Nephron (organoid): ENCODE data around the gene ARMH3.

ENCODE experiments used
- H3K27ac Mint-ChIP-seq, 3 experiments: 2 replicates each; pipeline ENCODE4 v1.8.0; 2020; ENCODE audit warnings: mixed read lengths in 3 of 3, mild to moderate bottlenecking in 2 of 3, moderate library complexity in 1 of 3
- H3K27me3 Mint-ChIP-seq: 2 replicates; pipeline ENCODE4 v1.8.0; 2021; ENCODE audit warnings: low read depth, mild to moderate bottlenecking, moderate library complexity, mixed read lengths
- H3K36me3 Mint-ChIP-seq: 2 replicates; pipeline ENCODE4 v1.8.0; 2020; ENCODE audit warnings: low read depth, mixed read lengths
- H3K4me1 Mint-ChIP-seq: 2 replicates; pipeline ENCODE4 v1.8.0; 2020; ENCODE audit warnings: mixed read lengths
- H3K4me3 Mint-ChIP-seq, 3 experiments: 2 replicates each; pipeline ENCODE4 v1.8.0; 2020; ENCODE audit warnings: mild to moderate bottlenecking in 3 of 3, mixed read lengths in 3 of 3, moderate library complexity in 2 of 3
- H3K9me3 Mint-ChIP-seq: 2 replicates; pipeline ENCODE4 v1.8.0; 2020; ENCODE audit warnings: mixed read lengths
- TF ChIP-seq, protein P1 (sequence below), 3 experiments: fragments of 200-600 bp; sonication (generic); IDR thresholded peaks; one replicate each; pipeline ENCODE4 v1.5.0; 2021; ENCODE audit warnings: antibody characterized with exemption in 3 of 3; ENCODE audit not compliant: unreplicated experiment in 3 of 3

The ARMH3 gene

DNA sequence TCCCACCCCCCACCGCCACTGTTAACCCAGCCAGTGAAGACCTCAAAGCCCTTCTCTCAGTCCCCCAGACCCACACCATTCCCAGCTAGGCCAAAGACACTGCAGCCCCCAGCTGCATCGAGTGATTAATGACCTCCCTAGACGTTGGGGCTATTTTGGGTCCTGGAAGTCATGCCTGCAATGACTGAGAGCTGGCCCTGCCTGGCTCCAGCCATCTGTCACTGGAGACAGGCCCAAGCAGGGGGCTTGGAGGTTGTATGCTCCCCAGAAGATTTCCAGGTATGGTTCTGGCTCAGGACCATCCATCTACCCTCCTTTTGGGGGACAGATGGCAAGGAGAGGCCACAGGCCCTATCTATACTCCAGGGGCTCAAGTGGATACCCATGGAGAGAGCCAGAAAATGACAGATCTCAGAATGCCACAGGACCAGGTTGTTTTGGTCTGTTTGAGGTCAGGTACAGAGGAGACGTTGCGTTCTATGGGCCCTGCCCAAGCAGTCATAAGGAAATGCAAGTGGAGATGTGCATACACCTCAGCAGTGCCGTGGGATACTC, 217.5 kb downstream of the ARMH3 start:
- TF ChIP-seq, protein P1, sequence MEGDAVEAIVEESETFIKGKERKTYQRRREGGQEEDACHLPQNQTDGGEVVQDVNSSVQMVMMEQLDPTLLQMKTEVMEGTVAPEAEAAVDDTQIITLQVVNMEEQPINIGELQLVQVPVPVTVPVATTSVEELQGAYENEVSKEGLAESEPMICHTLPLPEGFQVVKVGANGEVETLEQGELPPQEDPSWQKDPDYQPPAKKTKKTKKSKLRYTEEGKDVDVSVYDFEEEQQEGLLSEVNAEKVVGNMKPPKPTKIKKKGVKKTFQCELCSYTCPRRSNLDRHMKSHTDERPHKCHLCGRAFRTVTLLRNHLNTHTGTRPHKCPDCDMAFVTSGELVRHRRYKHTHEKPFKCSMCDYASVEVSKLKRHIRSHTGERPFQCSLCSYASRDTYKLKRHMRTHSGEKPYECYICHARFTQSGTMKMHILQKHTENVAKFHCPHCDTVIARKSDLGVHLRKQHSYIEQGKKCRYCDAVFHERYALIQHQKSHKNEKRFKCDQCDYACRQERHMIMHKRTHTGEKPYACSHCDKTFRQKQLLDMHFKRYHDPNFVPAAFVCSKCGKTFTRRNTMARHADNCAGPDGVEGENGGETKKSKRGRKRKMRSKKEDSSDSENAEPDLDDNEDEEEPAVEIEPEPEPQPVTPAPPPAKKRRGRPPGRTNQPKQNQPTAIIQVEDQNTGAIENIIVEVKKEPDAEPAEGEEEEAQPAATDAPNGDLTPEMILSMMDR (IDR thresholded peaks at IDR 0.05; ENCODE audit: unreplicated experiment in 3 of 3) = no peak

DNA sequence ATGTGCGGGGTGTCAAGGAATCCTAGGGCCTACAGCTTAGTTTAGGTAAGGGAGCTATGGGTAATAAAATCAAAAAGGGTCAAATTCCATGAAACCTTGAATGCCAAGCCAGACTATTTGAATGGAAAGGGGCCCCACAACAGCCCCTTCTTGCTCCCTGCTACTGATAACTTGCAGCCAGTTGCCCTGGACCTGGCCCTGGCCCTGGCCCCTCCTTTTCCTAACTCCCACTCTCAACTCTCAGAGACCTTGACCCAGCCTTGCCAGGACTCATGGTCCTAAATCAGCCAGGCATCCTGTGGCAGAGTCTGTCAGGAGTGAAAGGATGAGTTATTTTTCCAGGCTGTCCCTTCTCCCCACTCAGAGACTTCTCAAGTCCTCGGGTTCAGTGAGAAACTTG, 218.2 kb downstream of the ARMH3 start:
- Mint-ChIP-seq H3K36me3 (no peaks in the 10 kb centered on the region), H3K9me3 (no peaks in the 10 kb centered on the region), H3K4me3 (no peak overlapping the region), H3K27ac (no peak overlapping the region), H3K4me1 (peaks cover 59% of the 10 kb centered on the region), H3K27me3 (peaks cover 38% of the 10 kb centered on the region)
- TF ChIP-seq, protein P1 (IDR thresholded peaks at IDR 0.05; ENCODE audit: unreplicated experiment in 3 of 3) = no peak

More for the DNA sequence above, 217.5 kb downstream of the ARMH3 start:
- H3K4me3 Mint-ChIP-seq = peak overlapping the region in 2 of 3 experiments; percentile 71 to 74
- peaks cover 43% of the 10 kb centered on the region for H3K27me3 Mint-ChIP-seq
- peaks cover 56% of the 10 kb centered on the region for H3K4me1 Mint-ChIP-seq
- H3K27ac Mint-ChIP-seq = no peak overlapping the region
- H3K36me3 Mint-ChIP-seq = no peaks in the 10 kb centered on the region
- H3K9me3 Mint-ChIP-seq = no peaks in the 10 kb centered on the region

DNA sequence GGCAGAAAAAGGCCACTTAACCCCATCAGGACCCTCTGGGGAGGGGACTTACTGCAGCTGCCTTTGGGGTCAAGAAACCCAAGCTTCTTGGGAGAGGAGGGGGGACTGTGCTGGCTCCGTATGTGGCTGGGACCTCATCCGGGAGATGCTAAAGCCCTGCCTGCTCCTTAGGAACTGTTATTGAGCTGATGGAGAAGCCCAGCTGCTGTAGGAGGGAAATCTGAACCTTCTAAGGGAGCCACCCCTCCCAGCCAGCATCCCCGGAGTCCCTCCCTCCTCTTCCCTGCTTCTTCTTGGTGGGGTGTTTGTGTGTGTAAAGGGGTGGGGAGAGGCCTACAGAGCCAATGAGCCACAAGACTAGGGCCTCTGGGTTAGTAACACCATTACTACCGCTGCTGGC, 220.6 kb downstream of the ARMH3 start:
- Mint-ChIP-seq H3K9me3 (no peaks in the 10 kb centered on the region), H3K4me3 (no peak overlapping the region), H3K27me3 (peaks cover 18% of the 10 kb centered on the region), H3K27ac (peak overlapping the region in 1 of 3 experiments; percentile 23), H3K4me1 (peaks cover 68% of the 10 kb centered on the region), H3K36me3 (no peaks in the 10 kb centered on the region)
- TF ChIP-seq, protein P1 (IDR thresholded peaks at IDR 0.05; ENCODE audit: unreplicated experiment in 3 of 3) = no peak

DNA sequence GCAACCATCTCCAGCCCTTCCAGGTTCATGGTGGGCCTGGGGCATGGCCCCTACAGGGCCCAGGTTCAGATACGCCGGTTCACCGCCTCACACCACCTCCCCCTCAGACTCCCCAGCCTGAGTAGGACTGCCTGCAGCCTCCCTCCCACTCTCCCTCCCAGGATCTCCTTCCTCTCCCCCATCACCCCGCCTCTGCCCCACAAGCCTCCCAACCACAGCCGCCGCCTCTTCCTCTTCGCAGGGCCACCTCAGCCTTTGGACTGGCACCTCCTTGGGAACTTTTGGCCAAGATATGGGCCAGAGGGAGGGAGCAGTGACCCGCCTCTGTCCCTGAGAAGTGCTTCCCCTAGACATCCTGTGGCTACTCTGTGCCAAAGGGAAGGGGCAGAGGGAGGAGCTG, 221.6 kb downstream of the ARMH3 start:
- Mint-ChIP-seq H3K4me3 (no peak overlapping the region), H3K27me3 (peaks cover 13% of the 10 kb centered on the region), H3K4me1 (peaks cover 68% of the 10 kb centered on the region), H3K9me3 (no peaks in the 10 kb centered on the region), H3K36me3 (no peaks in the 10 kb centered on the region), H3K27ac (no peak overlapping the region)
- TF ChIP-seq, protein P1 (IDR thresholded peaks at IDR 0.05; ENCODE audit: unreplicated experiment in 3 of 3) = no peak

DNA sequence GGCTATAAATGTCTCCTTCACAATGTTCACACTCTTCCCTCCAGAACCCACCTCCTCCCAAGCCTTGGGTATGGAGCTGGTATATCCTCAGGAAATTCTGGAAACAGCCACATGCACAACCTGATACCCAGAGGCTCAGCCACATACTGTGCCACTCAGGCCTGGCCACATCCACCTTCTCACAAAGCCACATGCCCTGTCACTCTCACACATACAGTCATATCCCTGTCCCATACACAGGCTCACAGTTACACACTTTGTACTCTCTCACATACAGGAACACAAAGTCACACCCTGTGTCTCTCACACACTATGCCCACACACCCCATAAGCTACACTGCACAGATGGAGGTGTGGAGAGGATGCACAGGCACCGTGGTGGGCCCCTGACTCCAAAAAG, 222.5 kb downstream of the ARMH3 start:
- Mint-ChIP-seq H3K27ac (peak overlapping the region; percentile 31 to 94 (median 57)), H3K27me3 (peaks cover 5% of the 10 kb centered on the region), H3K36me3 (no peaks in the 10 kb centered on the region), H3K4me3 (peak overlapping the region; percentile 45 to 51 (median 48)), H3K4me1 (peaks cover 59% of the 10 kb centered on the region), H3K9me3 (no peaks in the 10 kb centered on the region)
- TF ChIP-seq, protein P1 (IDR thresholded peaks at IDR 0.05; ENCODE audit: unreplicated experiment in 3 of 3) = no peak

DNA sequence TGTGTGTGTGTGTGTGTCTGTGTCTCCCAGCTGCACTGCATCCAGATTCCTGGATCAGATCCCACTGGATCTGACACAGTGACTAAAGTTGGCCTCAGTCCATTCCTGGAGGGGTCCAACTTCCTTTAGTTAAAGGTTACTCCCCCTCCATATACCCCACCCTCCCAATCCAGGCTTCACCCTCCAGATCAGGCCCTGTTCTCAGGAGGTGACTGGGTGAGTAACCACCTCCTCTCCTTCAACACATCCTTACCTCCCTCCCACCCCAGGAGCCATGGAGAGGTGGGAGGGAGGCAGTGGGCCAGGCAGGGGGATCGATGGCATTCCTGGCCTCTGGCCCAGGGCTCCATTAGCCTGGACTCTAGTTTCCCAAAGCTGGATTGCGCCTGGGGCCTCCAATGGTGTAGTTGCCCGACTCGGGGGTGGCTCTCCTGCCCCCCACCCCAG, 223.6 kb downstream of the ARMH3 start:
- H3K36me3 Mint-ChIP-seq = peaks cover 1% of the 10 kb centered on the region
- H3K27ac Mint-ChIP-seq = peak overlapping the region; percentile 94 to 98 (median 97)
- no peaks in the 10 kb centered on the region for H3K9me3 Mint-ChIP-seq
- H3K27me3 Mint-ChIP-seq = no peaks in the 10 kb centered on the region
- peak overlapping the region; percentile 65 to 88 (median 80) for H3K4me3 Mint-ChIP-seq
- TF ChIP-seq, protein P1 (IDR thresholded peaks at IDR 0.05; ENCODE audit: unreplicated experiment in 3 of 3) = no peak
- H3K4me1 Mint-ChIP-seq = peaks cover 52% of the 10 kb centered on the region
